Measurements from ENCODE around the gene GBE1. TPM values are rescaled to one million over a fixed set of nuclear protein-coding genes. Genes with fewer than 3 reads are reported as not detected.

GBE1 gene
- total RNA-seq, 1 experiment from 2014 or later: 9.2 TPM

DNA sequence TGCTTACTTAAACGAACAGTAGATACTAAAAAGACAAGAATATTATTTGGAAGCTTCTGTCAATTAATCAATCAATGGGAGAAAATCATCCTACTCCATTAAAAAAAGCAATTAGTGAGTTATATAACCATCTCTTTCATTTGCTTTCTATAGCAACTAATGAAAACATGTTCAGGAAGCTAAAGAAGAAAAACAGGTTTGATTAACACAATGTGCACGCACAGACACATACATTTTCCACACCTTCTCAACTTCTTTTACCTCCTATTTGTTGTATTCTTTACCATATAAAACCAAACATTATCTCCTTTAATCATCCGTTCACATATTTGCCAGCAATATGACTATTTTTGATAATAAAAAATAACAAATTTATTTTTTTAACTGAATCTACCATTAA lies 111.3 kb downstream of the GBE1 start:
- Mint-ChIP-seq H3K4me3 (no peak overlapping the region), H3K36me3 (no peaks in the 10 kb centered on the region), H3K27ac (no peak overlapping the region), H3K9me3 (no peaks in the 10 kb centered on the region), H3K27me3 (ENCODE audit: low read depth) (no peaks in the 10 kb centered on the region), H3K4me1 (no peaks in the 10 kb centered on the region)
- DNase-seq (ENCODE audit: low spot score): no peak
- no peak for ATAC-seq
- TF ChIP-seq RORB (CRISPR knock-in tag; IDR thresholded peaks at IDR 0.05) (no peak), CREM (CRISPR knock-in tag; IDR thresholded peaks at IDR 0.05) (no peak), ELF4 (CRISPR knock-in tag; IDR thresholded peaks at IDR 0.05; ENCODE audit: low read depth) (no peak), TEAD4 (CRISPR knock-in tag; IDR thresholded peaks at IDR 0.05) (no peak), CREB1 (CRISPR knock-in tag; IDR thresholded peaks at IDR 0.05) (no peak), TCF7 (CRISPR knock-in tag; IDR thresholded peaks at IDR 0.05; ENCODE audit: low read depth) (no peak), NR1H2 (CRISPR knock-in tag; IDR thresholded peaks at IDR 0.05) (no peak), PRRX2 (CRISPR knock-in tag; IDR thresholded peaks at IDR 0.05) (no peak), FOXJ3 (CRISPR knock-in tag; IDR thresholded peaks at IDR 0.05; ENCODE audit: borderline replicate concordance) (no peak), GTF2I (CRISPR knock-in tag; conservative IDR thresholded peaks at IDR 0.05) (no peak)
- TF ChIP-seq, protein P1, sequence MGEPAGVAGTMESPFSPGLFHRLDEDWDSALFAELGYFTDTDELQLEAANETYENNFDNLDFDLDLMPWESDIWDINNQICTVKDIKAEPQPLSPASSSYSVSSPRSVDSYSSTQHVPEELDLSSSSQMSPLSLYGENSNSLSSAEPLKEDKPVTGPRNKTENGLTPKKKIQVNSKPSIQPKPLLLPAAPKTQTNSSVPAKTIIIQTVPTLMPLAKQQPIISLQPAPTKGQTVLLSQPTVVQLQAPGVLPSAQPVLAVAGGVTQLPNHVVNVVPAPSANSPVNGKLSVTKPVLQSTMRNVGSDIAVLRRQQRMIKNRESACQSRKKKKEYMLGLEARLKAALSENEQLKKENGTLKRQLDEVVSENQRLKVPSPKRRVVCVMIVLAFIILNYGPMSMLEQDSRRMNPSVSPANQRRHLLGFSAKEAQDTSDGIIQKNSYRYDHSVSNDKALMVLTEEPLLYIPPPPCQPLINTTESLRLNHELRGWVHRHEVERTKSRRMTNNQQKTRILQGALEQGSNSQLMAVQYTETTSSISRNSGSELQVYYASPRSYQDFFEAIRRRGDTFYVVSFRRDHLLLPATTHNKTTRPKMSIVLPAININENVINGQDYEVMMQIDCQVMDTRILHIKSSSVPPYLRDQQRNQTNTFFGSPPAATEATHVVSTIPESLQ (CRISPR knock-in tag; IDR thresholded peaks at IDR 0.05): no peak
- TF ChIP-seq, protein P2, sequence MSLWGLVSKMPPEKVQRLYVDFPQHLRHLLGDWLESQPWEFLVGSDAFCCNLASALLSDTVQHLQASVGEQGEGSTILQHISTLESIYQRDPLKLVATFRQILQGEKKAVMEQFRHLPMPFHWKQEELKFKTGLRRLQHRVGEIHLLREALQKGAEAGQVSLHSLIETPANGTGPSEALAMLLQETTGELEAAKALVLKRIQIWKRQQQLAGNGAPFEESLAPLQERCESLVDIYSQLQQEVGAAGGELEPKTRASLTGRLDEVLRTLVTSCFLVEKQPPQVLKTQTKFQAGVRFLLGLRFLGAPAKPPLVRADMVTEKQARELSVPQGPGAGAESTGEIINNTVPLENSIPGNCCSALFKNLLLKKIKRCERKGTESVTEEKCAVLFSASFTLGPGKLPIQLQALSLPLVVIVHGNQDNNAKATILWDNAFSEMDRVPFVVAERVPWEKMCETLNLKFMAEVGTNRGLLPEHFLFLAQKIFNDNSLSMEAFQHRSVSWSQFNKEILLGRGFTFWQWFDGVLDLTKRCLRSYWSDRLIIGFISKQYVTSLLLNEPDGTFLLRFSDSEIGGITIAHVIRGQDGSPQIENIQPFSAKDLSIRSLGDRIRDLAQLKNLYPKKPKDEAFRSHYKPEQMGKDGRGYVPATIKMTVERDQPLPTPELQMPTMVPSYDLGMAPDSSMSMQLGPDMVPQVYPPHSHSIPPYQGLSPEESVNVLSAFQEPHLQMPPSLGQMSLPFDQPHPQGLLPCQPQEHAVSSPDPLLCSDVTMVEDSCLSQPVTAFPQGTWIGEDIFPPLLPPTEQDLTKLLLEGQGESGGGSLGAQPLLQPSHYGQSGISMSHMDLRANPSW (CRISPR knock-in tag; conservative IDR thresholded peaks at IDR 0.05; ENCODE audit: low read depth): no peak
- TF ChIP-seq, protein P3, sequence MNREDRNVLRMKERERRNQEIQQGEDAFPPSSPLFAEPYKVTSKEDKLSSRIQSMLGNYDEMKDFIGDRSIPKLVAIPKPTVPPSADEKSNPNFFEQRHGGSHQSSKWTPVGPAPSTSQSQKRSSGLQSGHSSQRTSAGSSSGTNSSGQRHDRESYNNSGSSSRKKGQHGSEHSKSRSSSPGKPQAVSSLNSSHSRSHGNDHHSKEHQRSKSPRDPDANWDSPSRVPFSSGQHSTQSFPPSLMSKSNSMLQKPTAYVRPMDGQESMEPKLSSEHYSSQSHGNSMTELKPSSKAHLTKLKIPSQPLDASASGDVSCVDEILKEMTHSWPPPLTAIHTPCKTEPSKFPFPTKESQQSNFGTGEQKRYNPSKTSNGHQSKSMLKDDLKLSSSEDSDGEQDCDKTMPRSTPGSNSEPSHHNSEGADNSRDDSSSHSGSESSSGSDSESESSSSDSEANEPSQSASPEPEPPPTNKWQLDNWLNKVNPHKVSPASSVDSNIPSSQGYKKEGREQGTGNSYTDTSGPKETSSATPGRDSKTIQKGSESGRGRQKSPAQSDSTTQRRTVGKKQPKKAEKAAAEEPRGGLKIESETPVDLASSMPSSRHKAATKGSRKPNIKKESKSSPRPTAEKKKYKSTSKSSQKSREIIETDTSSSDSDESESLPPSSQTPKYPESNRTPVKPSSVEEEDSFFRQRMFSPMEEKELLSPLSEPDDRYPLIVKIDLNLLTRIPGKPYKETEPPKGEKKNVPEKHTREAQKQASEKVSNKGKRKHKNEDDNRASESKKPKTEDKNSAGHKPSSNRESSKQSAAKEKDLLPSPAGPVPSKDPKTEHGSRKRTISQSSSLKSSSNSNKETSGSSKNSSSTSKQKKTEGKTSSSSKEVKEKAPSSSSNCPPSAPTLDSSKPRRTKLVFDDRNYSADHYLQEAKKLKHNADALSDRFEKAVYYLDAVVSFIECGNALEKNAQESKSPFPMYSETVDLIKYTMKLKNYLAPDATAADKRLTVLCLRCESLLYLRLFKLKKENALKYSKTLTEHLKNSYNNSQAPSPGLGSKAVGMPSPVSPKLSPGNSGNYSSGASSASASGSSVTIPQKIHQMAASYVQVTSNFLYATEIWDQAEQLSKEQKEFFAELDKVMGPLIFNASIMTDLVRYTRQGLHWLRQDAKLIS (CRISPR knock-in tag; IDR thresholded peaks at IDR 0.05; ENCODE audit: borderline replicate concordance): no peak
- TF ChIP-seq, protein P4, sequence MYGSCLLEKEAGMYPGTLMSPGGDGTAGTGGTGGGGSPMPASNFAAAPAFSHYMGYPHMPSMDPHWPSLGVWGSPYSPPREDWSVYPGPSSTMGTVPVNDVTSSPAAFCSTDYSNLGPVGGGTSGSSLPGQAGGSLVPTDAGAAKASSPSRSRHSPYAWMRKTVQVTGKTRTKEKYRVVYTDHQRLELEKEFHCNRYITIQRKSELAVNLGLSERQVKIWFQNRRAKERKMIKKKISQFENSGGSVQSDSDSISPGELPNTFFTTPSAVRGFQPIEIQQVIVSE (CRISPR knock-in tag; IDR thresholded peaks at IDR 0.05; ENCODE audit: borderline replicate concordance): no peak
- TF ChIP-seq, protein P5, sequence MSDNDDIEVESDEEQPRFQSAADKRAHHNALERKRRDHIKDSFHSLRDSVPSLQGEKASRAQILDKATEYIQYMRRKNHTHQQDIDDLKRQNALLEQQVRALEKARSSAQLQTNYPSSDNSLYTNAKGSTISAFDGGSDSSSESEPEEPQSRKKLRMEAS (CRISPR knock-in tag; IDR thresholded peaks at IDR 0.05): no peak
- TF ChIP-seq, protein P6, sequence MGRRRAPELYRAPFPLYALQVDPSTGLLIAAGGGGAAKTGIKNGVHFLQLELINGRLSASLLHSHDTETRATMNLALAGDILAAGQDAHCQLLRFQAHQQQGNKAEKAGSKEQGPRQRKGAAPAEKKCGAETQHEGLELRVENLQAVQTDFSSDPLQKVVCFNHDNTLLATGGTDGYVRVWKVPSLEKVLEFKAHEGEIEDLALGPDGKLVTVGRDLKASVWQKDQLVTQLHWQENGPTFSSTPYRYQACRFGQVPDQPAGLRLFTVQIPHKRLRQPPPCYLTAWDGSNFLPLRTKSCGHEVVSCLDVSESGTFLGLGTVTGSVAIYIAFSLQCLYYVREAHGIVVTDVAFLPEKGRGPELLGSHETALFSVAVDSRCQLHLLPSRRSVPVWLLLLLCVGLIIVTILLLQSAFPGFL (CRISPR knock-in tag; IDR thresholded peaks at IDR 0.05; ENCODE audit: borderline replicate concordance): no peak
- TF ChIP-seq, protein P7, sequence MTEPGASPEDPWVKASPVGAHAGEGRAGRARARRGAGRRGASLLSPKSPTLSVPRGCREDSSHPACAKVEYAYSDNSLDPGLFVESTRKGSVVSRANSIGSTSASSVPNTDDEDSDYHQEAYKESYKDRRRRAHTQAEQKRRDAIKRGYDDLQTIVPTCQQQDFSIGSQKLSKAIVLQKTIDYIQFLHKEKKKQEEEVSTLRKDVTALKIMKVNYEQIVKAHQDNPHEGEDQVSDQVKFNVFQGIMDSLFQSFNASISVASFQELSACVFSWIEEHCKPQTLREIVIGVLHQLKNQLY (CRISPR knock-in tag; IDR thresholded peaks at IDR 0.05): no peak
- ChIA-PET POLR2A (no interaction called here), CTCF (no interaction called here)
